ENCODE data around the gene NRXN3.

NRXN3 gene

DNA sequence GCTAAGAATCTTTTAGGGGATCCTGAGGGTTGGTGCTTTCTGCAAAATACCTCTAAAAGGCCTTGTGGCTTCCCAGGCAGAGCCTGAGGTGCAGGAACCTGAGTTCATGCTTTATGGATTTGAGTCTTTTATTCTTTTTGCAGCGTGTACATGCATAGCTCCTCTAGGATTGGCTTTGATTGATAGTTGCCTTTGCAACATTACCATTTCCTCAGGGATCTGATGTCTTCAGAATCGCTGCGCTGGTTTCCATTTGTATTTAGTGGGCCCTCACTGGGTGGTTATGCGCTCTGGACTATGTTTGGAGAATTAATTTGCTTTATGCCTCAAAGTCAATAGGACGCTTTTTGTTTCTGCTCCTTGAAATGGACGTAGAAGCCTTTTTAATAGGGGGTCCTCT, 16.1 kb downstream of the NRXN3 start:
- TF ChIP-seq, protein P1, sequence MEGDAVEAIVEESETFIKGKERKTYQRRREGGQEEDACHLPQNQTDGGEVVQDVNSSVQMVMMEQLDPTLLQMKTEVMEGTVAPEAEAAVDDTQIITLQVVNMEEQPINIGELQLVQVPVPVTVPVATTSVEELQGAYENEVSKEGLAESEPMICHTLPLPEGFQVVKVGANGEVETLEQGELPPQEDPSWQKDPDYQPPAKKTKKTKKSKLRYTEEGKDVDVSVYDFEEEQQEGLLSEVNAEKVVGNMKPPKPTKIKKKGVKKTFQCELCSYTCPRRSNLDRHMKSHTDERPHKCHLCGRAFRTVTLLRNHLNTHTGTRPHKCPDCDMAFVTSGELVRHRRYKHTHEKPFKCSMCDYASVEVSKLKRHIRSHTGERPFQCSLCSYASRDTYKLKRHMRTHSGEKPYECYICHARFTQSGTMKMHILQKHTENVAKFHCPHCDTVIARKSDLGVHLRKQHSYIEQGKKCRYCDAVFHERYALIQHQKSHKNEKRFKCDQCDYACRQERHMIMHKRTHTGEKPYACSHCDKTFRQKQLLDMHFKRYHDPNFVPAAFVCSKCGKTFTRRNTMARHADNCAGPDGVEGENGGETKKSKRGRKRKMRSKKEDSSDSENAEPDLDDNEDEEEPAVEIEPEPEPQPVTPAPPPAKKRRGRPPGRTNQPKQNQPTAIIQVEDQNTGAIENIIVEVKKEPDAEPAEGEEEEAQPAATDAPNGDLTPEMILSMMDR (IDR thresholded peaks at IDR 0.05; ENCODE audit: low read depth, low read length): no peak

DNA sequence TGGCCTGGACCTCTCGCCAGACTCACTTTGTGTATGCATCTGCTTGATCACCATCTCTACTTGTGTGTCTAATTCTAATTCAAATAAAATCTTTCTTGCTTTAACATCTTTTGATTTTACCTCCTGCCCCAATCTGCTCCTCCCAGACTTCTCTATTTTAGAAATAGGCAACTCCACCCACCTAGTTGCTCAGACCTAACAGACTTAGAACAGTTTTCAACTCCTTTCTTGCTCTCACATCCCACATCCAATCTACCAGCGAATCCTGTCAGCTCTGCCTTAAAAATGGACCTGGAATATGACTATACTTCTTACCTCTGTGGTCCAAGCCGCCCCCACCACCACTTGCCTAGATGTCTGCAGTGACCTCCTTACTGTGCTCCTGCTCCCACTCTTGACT, 18.7 kb downstream of the NRXN3 start:
- TF ChIP-seq, protein P1 (IDR thresholded peaks at IDR 0.05; ENCODE audit: low read depth, low read length): no peak
- H3K4me3 ChIP-seq (ENCODE audit: low read depth, low read length): no peak overlapping the region

More for the DNA sequence above, 16.1 kb downstream of the NRXN3 start:
- no peak overlapping the region for H3K4me3 ChIP-seq (ENCODE audit: low read depth, low read length)

DNA sequence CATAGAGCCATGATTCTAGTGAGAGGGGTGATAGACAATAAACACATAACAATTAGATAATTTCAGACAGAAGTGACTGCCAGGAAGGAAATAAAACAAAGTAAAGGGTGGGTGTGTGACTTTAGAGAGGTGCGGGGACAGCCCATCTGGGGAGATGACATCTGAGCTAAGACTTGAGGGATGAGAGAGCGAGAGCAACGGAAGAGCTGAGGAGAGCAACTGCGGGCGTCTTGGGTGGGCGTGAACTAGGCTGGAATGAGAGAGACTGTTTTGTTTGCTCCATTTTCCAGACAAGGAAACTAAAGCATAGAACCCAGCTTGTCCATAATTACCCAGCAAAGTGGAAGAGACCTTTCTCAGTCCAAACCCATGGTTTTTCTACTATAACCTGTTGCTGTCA, 25.3 kb downstream of the NRXN3 start:
- TF ChIP-seq, protein P1 (IDR thresholded peaks at IDR 0.05; ENCODE audit: low read depth, low read length): no peak
- H3K4me3 ChIP-seq (ENCODE audit: low read depth, low read length): no peak overlapping the region

- TF ChIP-seq, protein P1 (IDR thresholded peaks at IDR 0.05; ENCODE audit: low read depth, low read length): no peak
- no peak overlapping the region for H3K4me3 ChIP-seq (ENCODE audit: low read depth, low read length)
These were observed 26.1 kb downstream of the NRXN3 start for GRCh38 chr14:78196323-78196722.

DNA sequence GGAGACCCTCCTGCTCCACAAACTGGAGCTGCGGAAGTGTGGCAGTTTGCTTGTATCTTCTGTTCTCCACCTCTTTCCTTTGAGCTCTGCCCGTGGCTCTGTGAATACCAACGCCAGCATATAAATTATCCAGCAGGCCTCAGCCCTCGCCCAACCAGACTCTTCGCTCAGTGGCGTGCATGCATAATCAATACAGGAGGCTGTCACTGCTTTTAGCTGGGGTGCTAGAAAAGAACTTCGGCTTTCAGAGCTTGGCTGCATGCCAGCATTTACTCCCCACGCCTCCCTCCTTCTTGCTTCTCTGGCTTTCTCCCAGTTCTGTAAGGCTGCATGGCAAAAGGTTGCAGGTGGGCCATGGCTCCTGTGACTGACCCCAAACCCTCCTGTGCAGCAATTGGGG, 26.9 kb downstream of the NRXN3 start:
- TF ChIP-seq, protein P1 (IDR thresholded peaks at IDR 0.05; ENCODE audit: low read depth, low read length): no peak
- H3K4me3 ChIP-seq (ENCODE audit: low read depth, low read length): no peak overlapping the region

- no peak overlapping the region for H3K4me3 ChIP-seq (ENCODE audit: low read depth, low read length)
- TF ChIP-seq, protein P1 (IDR thresholded peaks at IDR 0.05; ENCODE audit: low read depth, low read length): no peak
These were observed 32.0 kb downstream of the NRXN3 start for GRCh38 chr14:78202163-78202562.

DNA sequence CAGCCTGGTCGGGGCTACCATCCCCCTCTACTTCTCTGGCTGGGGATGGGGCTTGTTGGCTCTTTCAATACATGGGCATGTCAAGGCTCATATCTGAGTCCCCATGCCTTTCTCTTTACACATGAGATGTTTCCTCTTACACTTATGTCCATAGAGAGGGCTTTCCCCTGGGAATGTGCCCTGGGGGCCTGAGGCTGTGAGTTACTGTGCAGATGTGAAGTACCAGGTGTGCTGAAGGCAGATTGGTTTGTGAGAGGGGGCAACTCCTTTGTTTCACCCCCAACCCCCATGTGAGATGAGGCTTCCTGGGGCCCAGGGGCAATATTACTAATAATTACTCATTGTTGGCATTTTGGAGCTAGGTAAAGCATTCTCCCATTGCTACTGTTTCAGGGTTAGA, 32.8 kb downstream of the NRXN3 start:
- H3K4me3 ChIP-seq (ENCODE audit: low read depth, low read length): no peak overlapping the region
- TF ChIP-seq, protein P1 (IDR thresholded peaks at IDR 0.05; ENCODE audit: low read depth, low read length): no peak

All from WI38 (cell line).